MCF 10A (cell line): ENCODE results near the gene SNAP25. TPM values are rescaled to one million over a fixed set of nuclear protein-coding genes. Genes with fewer than 3 reads are reported as not detected.

Experiments
- BruUV-seq: library from RNA; stranded (reverse); fragments of 400-500 nt; replicated peaks from 2 replicates; lab custom pipeline; 2021; lab: Mats Ljungman, UMichigan
- CTCF ChIA-PET: fragments of 300-600 bp; sonication (Branson Sonifier 250); formaldehyde crosslinking; extraction: SDS; loops from one replicate; lab custom pipeline; 2021; ENCODE audit warnings: antibody characterized with exemption, inconsistent platforms; lab: Yijun Ruan, JAX
- POLR2A ChIA-PET: fragments of 300-600, 350-650 bp; sonication (Branson Sonifier 250); formaldehyde crosslinking; extraction: SDS; loops from one replicate; lab custom pipeline; 2020; ENCODE audit warnings: antibody characterized with exemption, inconsistent platforms; lab: Yijun Ruan, JAX
- DNase-seq: peaks from one replicate; pipeline ENCODE4 v3.0.0-alpha.2; 2018; ENCODE audit not compliant: unreplicated experiment
- H3K27ac Mint-ChIP-seq: one replicate; pipeline ENCODE4 v1.8.0; 2022; ENCODE audit warnings: mild to moderate bottlenecking, low read depth, mixed read lengths; ENCODE audit not compliant: unreplicated experiment
- H3K27me3 Mint-ChIP-seq: one replicate; pipeline ENCODE4 v1.8.0; 2022; ENCODE audit warnings: mixed read lengths; ENCODE audit not compliant: insufficient read depth, unreplicated experiment
- H3K36me3 Mint-ChIP-seq: one replicate; pipeline ENCODE4 v1.8.0; 2022; ENCODE audit warnings: mild to moderate bottlenecking, moderate library complexity, mixed read lengths; ENCODE audit not compliant: insufficient read depth, unreplicated experiment
- H3K4me1 Mint-ChIP-seq: one replicate; pipeline ENCODE4 v1.8.0; 2022; ENCODE audit warnings: mixed read lengths; ENCODE audit not compliant: insufficient read depth, unreplicated experiment
- H3K4me3 Mint-ChIP-seq: one replicate; pipeline ENCODE4 v1.8.0; 2022; ENCODE audit warnings: mild to moderate bottlenecking, moderate library complexity, mixed read lengths; ENCODE audit not compliant: unreplicated experiment
- H3K9me3 Mint-ChIP-seq: one replicate; pipeline ENCODE4 v1.8.0; 2022; ENCODE audit warnings: mixed read lengths; ENCODE audit not compliant: unreplicated experiment
- CTCF ChIP-seq: fragments of 200-600 bp; IDR thresholded peaks from one replicate; pipeline ENCODE4 v1.8.0; 2022; ENCODE audit warnings: antibody characterized with exemption, mild to moderate bottlenecking; ENCODE audit not compliant: unreplicated experiment
- intact Hi-C: fragments of 100-400 bp; cut with micrococcal nuclease; formaldehyde crosslinking; loops from 2 replicates; pipeline ENCODE4 v1.14.1; 2022
- total RNA-seq: library from RNA; stranded (reverse); gene quantifications from 2 replicates; pipeline ENCODE4 v1.2.3, GENCODE V29; 2022

Gene SNAP25
- total RNA-seq, 1 experiment from 2014 or later = not detected

- Mint-ChIP-seq H3K4me3 (no peak overlapping the region), H3K27ac (no peak overlapping the region), H3K4me1 (no peaks in the 10 kb centered on the region), H3K27me3 (peaks cover 4% of the 10 kb centered on the region), H3K36me3 (no peaks in the 10 kb centered on the region), H3K9me3 (no peaks in the 10 kb centered on the region)
- no TSS peak for BruUV-seq
- intact Hi-C loops = no loop called here
- no peak for TF ChIP-seq CTCF
- no peak for DNase-seq
- CTCF ChIA-PET = interaction anchor here (0.7 kb wide), 1 partner anchor 406 kb away, joined by 3 read pairs; no protein-coding TSS in a partner anchor
- POLR2A ChIA-PET = no interaction called here
Measured at GRCh38 chr20:10200330-10200729, 18.3 kb upstream of the SNAP25 start.

- no peak for TF ChIP-seq CTCF
- Mint-ChIP-seq H3K27me3 (peaks cover 5% of the 10 kb centered on the region), H3K4me3 (no peak overlapping the region), H3K9me3 (no peaks in the 10 kb centered on the region), H3K4me1 (no peaks in the 10 kb centered on the region), H3K36me3 (no peaks in the 10 kb centered on the region), H3K27ac (no peak overlapping the region)
- BruUV-seq = no TSS peak
- ChIA-PET POLR2A (no interaction called here), CTCF (interaction anchor here (0.5 kb wide), 1 partner anchor 197 kb away, joined by 4 read pairs; no protein-coding TSS in a partner anchor)
- DNase-seq = no peak
- intact Hi-C loops = no loop called here
Measured at GRCh38 chr20:10201321-10201870, 17.2 kb upstream of the SNAP25 start.

GRCh38 chr20:10209091-10209490 is 9.5 kb upstream of the SNAP25 start:
- DNase-seq = no peak
- H3K4me3 Mint-ChIP-seq = no peak overlapping the region
- CTCF ChIA-PET = interaction anchor here (0.7 to 1.3 kb wide), 3 partner anchors 33 to 849 kb away, joined by 3 read pairs; no protein-coding TSS in a partner anchor
- peaks cover 29% of the 10 kb centered on the region for H3K27me3 Mint-ChIP-seq
- no peak overlapping the region for H3K27ac Mint-ChIP-seq
- POLR2A ChIA-PET = no interaction called here
- no peaks in the 10 kb centered on the region for H3K4me1 Mint-ChIP-seq
- H3K36me3 Mint-ChIP-seq = no peaks in the 10 kb centered on the region
- BruUV-seq = no TSS peak
- intact Hi-C loops = no loop called here
- TF ChIP-seq CTCF = no peak
- H3K9me3 Mint-ChIP-seq = no peaks in the 10 kb centered on the region

- peaks cover 5% of the 10 kb centered on the region for H3K4me1 Mint-ChIP-seq
- ChIA-PET POLR2A (interaction anchor here (0.7 kb wide), 1 partner anchor 640 kb away, joined by 3 read pairs; no protein-coding TSS in a partner anchor), CTCF (interaction anchor here (1.4 kb wide), 1 partner anchor 235 kb away, joined by 6 read pairs; no protein-coding TSS in a partner anchor)
- intact Hi-C loops = no loop called here
- peaks cover 29% of the 10 kb centered on the region for H3K27me3 Mint-ChIP-seq
- no TSS peak for BruUV-seq
- no peaks in the 10 kb centered on the region for H3K9me3 Mint-ChIP-seq
- DNase-seq = no peak
- no peak for TF ChIP-seq CTCF
- H3K36me3 Mint-ChIP-seq = no peaks in the 10 kb centered on the region
- H3K27ac Mint-ChIP-seq = no peak overlapping the region
- H3K4me3 Mint-ChIP-seq = no peak overlapping the region
Measured at GRCh38 chr20:10213526-10213925, 5.1 kb upstream of the SNAP25 start.
